PC-3 (cell line): ENCODE results near the gene TSKS.

ENCODE experiments used
- EZH2 ChIP-seq: fragments of 300-600 bp; sonication (generic); IDR thresholded peaks from one replicate; pipeline ENCODE4 v1.6.1; 2017; ENCODE audit warnings: antibody characterized with exemption, mild to moderate bottlenecking, low read length; ENCODE audit not compliant: unreplicated experiment
- TF ChIP-seq, protein P1 (sequence below): fragments of 300-600 bp; sonication (generic); conservative IDR thresholded peaks from 2 replicates; pipeline ENCODE4 v1.5.1; 2017; ENCODE audit warnings: antibody characterized with exemption, low read depth, mild to moderate bottlenecking, low read length

DNA sequence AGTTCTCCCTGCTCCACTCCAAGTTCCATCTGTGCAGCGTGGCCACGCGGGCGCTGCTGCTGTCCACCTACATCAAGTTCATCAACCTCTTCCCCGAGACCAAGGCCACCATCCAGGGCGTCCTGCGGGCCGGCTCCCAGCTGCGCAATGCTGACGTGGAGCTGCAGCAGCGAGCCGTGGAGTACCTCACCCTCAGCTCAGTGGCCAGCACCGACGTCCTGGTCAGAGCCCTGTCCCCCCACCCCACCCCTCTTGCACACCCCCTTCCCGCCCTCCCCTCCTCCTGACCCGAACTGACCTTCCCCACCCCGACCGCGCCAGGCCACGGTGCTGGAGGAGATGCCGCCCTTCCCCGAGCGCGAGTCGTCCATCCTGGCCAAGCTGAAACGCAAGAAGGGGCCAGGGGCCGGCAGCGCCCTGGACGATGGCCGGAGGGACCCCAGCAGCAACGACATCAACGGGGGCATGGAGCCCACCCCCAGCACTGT is 38.3 kb upstream of the TSKS start:
- TF ChIP-seq, protein P1, sequence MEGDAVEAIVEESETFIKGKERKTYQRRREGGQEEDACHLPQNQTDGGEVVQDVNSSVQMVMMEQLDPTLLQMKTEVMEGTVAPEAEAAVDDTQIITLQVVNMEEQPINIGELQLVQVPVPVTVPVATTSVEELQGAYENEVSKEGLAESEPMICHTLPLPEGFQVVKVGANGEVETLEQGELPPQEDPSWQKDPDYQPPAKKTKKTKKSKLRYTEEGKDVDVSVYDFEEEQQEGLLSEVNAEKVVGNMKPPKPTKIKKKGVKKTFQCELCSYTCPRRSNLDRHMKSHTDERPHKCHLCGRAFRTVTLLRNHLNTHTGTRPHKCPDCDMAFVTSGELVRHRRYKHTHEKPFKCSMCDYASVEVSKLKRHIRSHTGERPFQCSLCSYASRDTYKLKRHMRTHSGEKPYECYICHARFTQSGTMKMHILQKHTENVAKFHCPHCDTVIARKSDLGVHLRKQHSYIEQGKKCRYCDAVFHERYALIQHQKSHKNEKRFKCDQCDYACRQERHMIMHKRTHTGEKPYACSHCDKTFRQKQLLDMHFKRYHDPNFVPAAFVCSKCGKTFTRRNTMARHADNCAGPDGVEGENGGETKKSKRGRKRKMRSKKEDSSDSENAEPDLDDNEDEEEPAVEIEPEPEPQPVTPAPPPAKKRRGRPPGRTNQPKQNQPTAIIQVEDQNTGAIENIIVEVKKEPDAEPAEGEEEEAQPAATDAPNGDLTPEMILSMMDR = no peak
- TF ChIP-seq EZH2 = no peak
